Measurements from ENCODE around the gene OR10A3.

Gene OR10A3

DNA sequence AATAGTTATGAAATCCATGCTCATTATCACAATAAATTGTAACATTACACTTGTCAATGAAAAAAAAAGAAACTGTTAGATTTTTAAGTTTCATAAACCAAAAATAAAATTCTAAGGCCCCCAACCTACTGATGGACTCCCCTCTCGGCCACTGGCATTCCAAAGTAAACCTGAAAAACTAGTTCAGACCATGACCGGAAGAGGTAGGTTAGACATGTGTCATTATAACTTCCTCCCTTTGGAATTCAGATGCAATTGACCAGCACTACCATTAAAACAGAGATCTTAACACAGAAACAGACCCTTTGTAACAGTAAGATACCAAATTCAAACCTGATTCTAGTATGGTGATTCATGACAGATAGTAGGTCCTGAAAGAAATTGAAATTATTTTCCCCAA lies 23.4 kb downstream of the OR10A3 start:
- H2AFZ ChIP-seq (ENCODE audit: low read depth, low read length), result no peak overlapping the region
- TF ChIP-seq EZH2 (IDR thresholded peaks at IDR 0.05; ENCODE audit: borderline replicate concordance, low read depth, low read length, severe bottlenecking), result no peak
- TF ChIP-seq, protein P1, sequence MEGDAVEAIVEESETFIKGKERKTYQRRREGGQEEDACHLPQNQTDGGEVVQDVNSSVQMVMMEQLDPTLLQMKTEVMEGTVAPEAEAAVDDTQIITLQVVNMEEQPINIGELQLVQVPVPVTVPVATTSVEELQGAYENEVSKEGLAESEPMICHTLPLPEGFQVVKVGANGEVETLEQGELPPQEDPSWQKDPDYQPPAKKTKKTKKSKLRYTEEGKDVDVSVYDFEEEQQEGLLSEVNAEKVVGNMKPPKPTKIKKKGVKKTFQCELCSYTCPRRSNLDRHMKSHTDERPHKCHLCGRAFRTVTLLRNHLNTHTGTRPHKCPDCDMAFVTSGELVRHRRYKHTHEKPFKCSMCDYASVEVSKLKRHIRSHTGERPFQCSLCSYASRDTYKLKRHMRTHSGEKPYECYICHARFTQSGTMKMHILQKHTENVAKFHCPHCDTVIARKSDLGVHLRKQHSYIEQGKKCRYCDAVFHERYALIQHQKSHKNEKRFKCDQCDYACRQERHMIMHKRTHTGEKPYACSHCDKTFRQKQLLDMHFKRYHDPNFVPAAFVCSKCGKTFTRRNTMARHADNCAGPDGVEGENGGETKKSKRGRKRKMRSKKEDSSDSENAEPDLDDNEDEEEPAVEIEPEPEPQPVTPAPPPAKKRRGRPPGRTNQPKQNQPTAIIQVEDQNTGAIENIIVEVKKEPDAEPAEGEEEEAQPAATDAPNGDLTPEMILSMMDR (IDR thresholded peaks at IDR 0.05; ENCODE audit: borderline replicate concordance, extremely low read depth, low read length, poor library complexity, severe bottlenecking), result no peak
- no peak overlapping the region for H3K27ac ChIP-seq (ENCODE audit: low read length)
- no peaks in the 10 kb centered on the region for H4K20me1 ChIP-seq (ENCODE audit: insufficient read depth, low read length)
- no peak overlapping the region for H3K9ac ChIP-seq (ENCODE audit: low read depth, low read length)
- ATAC-seq (ENCODE audit: insufficient read depth, low read depth) (no peak), DNase-seq (no peak)
- no peaks in the 10 kb centered on the region for H3K9me3 ChIP-seq (ENCODE audit: insufficient read depth, low read length, severe bottlenecking)
- H3K4me2 ChIP-seq (ENCODE audit: insufficient read depth, low read length), result no peak overlapping the region
- no peak overlapping the region for H3K4me3 ChIP-seq (ENCODE audit: low read depth in 1 of 2, low read length in 2 of 2)
- H3K79me2 ChIP-seq (ENCODE audit: insufficient read depth, low read length), result no peaks in the 10 kb centered on the region
- no peaks in the 10 kb centered on the region for H3K27me3 ChIP-seq (ENCODE audit: insufficient read depth, low read length, poor library complexity)
- H3K36me3 ChIP-seq (ENCODE audit: insufficient read depth, low read length), result no peaks in the 10 kb centered on the region
- H3K4me1 ChIP-seq (ENCODE audit: insufficient read depth, low read length), result no peaks in the 10 kb centered on the region

DNA sequence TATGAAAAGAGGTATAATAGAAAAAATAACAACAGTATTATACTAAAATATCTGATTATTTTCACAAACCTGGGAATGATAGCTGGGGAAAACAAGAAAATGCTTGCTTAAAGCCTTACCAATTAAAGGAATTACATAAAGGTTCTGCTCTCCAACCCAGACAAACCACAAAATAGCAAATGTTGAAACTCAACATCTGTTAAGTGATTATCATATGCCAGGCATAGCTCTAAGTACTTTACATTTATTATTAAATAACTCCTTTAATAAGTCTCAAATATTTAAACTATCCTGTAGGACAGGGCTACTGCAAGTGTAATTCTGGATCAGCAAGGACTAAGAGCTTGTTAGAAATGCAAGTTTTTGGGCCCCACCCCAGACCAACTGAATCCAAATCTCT lies 30.5 kb downstream of the OR10A3 start:
- H3K27ac ChIP-seq (ENCODE audit: low read length), result no peak overlapping the region
- no peaks in the 10 kb centered on the region for H3K9me3 ChIP-seq (ENCODE audit: insufficient read depth, low read length, severe bottlenecking)
- no peaks in the 10 kb centered on the region for H3K79me2 ChIP-seq (ENCODE audit: insufficient read depth, low read length)
- H3K36me3 ChIP-seq (ENCODE audit: insufficient read depth, low read length), result no peaks in the 10 kb centered on the region
- H4K20me1 ChIP-seq (ENCODE audit: insufficient read depth, low read length), result no peaks in the 10 kb centered on the region; the same call in 1 of the 2 replicates
- no peaks in the 10 kb centered on the region for H3K27me3 ChIP-seq (ENCODE audit: insufficient read depth, low read length, poor library complexity)
- DNase-seq (no peak), ATAC-seq (ENCODE audit: insufficient read depth, low read depth) (no peak)
- no peak overlapping the region for H2AFZ ChIP-seq (ENCODE audit: low read depth, low read length)
- no peak overlapping the region for H3K4me2 ChIP-seq (ENCODE audit: insufficient read depth, low read length)
- TF ChIP-seq EZH2 (IDR thresholded peaks at IDR 0.05; ENCODE audit: borderline replicate concordance, low read depth, low read length, severe bottlenecking), result no peak
- TF ChIP-seq, protein P1 (IDR thresholded peaks at IDR 0.05; ENCODE audit: borderline replicate concordance, extremely low read depth, low read length, poor library complexity, severe bottlenecking), result no peak
- no peak overlapping the region for H3K9ac ChIP-seq (ENCODE audit: low read depth, low read length)
- no peak overlapping the region for H3K4me3 ChIP-seq (ENCODE audit: low read depth in 1 of 2, low read length in 2 of 2)
- no peaks in the 10 kb centered on the region for H3K4me1 ChIP-seq (ENCODE audit: insufficient read depth, low read length)

DNA sequence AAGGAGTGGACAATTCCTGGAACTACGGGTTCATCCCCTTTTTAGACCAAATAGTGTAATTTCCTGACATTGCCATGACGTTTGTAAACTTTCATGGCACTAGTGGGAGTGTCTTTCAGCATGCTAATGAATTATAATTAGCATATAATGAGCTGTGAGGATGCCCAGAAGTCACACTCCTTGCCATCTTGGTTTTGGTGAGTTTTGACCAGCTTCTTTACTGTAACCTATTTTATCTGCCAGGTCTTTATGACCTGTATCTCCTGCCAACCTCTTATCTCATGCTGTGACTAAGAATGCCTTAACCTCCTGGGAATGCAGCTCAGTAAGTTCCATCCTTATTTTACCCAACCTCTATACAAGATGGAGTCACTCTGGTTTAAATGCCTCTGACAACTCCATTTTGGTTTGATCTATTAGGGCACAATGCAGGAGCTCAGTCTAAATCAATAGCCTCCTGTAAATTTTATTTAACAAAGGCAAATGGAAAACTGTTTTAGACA lies 31.2 kb downstream of the OR10A3 start:
- H3K36me3 ChIP-seq (ENCODE audit: insufficient read depth, low read length), result no peaks in the 10 kb centered on the region
- no peak for ATAC-seq (ENCODE audit: insufficient read depth, low read depth)
- no peaks in the 10 kb centered on the region for H3K4me1 ChIP-seq (ENCODE audit: insufficient read depth, low read length)
- TF ChIP-seq, protein P1 (IDR thresholded peaks at IDR 0.05; ENCODE audit: borderline replicate concordance, extremely low read depth, low read length, poor library complexity, severe bottlenecking), result no peak
- TF ChIP-seq EZH2 (IDR thresholded peaks at IDR 0.05; ENCODE audit: borderline replicate concordance, low read depth, low read length, severe bottlenecking), result no peak
- no peak overlapping the region for H3K9ac ChIP-seq (ENCODE audit: low read depth, low read length)
- H3K9me3 ChIP-seq (ENCODE audit: insufficient read depth, low read length, severe bottlenecking), result no peaks in the 10 kb centered on the region
- H3K27me3 ChIP-seq (ENCODE audit: insufficient read depth, low read length, poor library complexity), result no peaks in the 10 kb centered on the region
- no peaks in the 10 kb centered on the region for H3K79me2 ChIP-seq (ENCODE audit: insufficient read depth, low read length)
- no peak for DNase-seq
- no peak overlapping the region for H3K4me3 ChIP-seq (ENCODE audit: low read depth in 1 of 2, low read length in 2 of 2)
- no peak overlapping the region for H3K4me2 ChIP-seq (ENCODE audit: insufficient read depth, low read length)
- H2AFZ ChIP-seq (ENCODE audit: low read depth, low read length), result no peak overlapping the region
- H4K20me1 ChIP-seq (ENCODE audit: insufficient read depth, low read length), result no peaks in the 10 kb centered on the region; the same call in 1 of the 2 replicates
- H3K27ac ChIP-seq (ENCODE audit: low read length), result no peak overlapping the region
